Stimulated activated CD4-positive, alpha-beta T cell treated with anti-CD3 and anti-CD28 coated beads, Interleukin-1b, Interleukin-23, amount 100 ng/mL, for 4 hours (primary cell): ENCODE data around the gene C2.

Experiments
- DNase-seq, 2 donors: peaks; one replicate each; pipeline ENCODE4 v3.0.0-alpha.2; 2020; ENCODE audit warnings: low read depth in 2 of 2

The C2 gene

GRCh38 chr6:31927242-31927862 lies at the start of gene C2:
Gene C2, plus strand, starts transcription at chr6:31927717. Its CDS starts 36 bp downstream, at chr6:31927753.
- no peak for DNase-seq

GRCh38 chr6:31878222-31878621 lies 49.3 kb upstream of the C2 start:
- DNase-seq, result no peak

DNA sequence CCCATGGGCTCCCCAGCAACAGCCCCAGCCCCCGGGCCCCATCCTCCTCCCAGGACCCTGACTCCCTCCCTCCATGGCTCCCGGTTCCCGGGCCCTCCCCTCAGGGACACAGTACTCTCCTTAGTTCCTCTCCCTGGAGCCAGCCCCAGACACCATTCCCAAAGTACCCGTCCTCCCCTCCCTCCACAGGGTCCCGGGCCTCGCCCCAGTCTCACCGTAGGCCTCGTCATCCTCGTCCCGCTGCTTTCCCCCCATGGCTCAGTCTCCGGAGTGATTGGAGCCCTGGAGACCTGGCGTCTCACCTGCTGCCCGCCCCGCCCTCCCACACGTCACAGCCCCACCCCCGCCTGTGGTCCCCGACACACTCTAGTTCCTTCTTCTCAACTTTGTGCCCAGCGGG lies 48.8 kb upstream of the C2 start, which contains the start of gene SLC44A4:
SLC44A4 (minus strand) TSS at position 272 of the 400 bp plus-strand sequence; CDS start at position 255, 17 bp downstream.
- no peak for DNase-seq

GRCh38 chr6:31879143-31879542 lies 48.4 kb upstream of the C2 start:
- DNase-seq, result no peak

- DNase-seq, result no peak
Measured at GRCh38 chr6:31879901-31880300, 47.6 kb upstream of the C2 start.

DNA sequence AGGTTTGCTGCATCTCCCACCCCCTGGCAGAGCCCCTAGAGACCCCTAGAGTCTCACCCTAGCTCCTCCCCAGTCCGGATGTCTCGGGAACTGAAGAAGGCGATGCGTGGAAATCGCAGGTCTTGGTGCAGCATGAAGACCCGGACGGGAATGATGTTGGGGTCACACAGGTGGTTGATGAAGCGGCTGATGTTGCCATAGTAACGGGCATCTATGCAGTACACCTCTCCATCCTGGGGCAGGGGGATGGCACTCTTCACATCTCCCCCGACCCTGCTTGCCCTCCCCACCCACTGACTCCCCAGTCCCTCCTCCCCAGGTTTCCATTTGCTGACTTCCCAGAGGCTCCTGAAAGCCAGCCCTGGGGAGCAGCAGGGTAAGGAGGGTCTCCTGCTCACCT lies 46.9 kb upstream of the C2 start:
- no peak for DNase-seq

DNA sequence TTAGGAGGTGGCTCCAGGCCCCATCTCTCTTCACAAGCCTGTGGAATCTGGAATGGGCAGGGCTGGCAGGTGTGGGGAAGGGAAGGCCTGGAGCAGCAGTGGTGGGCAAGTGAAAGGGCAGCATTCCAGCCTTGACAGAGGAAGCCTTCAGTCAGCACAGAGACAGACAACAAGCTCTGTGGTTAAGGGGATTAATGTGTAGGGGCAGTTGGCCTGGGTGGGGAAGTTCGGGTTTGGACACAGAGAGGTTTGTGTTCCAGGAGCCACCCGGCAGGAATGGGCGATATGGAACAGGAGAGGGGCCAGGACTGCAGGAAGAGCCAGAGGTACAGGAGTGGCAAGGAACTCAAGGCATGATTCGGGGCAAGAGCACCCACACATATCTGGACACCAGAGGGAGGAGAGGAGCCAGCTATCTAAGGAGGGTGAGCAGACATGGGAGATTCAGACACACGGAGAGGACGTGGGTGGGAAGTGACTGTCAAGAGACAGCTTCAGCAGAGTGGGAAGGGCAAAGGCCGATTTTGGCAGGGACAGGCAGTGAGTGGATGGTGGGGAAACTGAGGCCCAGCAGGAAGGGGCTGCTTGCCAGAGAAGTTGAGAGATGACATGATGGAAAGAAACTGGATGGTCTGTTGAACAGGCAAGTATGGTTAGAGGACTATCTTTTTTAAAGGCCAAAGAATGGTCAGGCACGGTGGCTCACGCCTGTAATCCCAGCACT lies 46.2 kb upstream of the C2 start:
- no peak for DNase-seq

DNA sequence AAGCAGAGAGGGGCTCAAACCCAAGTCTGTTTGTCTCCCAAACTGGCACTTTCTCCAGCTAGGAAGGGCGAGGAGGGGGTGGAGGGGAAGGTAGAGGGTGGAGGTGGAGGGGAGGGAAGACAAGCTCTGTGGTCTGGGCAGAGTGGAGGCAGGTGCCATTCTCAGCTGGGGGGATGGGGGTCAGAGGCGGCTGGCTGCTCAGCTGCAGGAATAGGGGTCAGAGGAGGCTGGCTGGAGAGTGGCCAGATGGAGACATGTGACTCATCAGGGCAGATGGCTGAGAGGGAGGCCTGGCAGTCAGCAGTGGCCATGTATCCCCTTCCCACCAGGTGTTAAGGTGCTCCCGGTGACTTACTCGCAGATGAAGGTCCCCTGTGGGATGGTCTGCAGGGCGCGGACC lies 45.2 kb upstream of the C2 start:
- DNase-seq, result no peak

DNA sequence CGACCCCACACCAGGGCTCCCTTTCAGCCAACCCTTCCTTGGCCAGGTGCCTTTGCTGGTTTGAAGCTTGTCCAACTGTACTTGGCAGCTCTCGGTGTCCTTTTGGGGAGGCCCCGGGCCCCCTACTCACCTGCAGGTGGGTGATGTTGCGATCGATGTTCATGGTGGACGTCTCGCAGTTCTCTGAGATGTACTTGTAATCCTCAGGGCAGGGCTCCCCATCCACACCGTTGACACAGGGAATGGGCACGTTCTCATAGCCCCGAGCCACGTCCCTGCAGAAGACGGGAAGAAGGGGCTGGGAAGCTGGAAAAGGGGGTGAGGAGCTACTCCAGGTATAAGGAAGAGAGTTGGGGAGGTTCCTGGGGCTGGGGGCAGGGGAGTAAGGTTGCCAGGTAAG lies 43.8 kb upstream of the C2 start:
- DNase-seq, result no peak

GRCh38 chr6:31884528-31885035 lies 42.9 kb upstream of the C2 start:
- DNase-seq, result no peak

DNA sequence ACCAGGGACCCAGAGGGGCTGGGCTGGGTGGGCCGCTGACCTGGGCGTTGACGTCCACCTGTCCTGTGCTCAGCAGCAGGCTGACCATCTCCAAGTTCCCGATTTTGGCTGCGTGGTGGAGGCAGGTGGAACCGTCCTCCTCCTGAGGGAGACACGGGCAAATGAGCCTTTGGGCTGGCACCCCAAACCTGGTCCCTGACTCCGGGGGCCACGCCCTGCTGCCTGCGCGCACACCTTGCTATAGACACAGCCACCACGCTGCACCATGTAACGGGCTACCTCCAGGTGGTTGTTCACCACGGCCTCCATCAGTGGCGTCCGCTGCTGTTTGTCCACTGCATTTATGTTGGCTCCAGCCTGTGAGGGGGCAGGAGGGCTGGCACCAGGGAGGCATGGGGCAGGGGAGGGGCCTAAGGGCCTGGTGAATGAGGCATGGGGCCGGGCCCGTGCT lies 41.0 kb upstream of the C2 start:
- DNase-seq, result no peak

DNA sequence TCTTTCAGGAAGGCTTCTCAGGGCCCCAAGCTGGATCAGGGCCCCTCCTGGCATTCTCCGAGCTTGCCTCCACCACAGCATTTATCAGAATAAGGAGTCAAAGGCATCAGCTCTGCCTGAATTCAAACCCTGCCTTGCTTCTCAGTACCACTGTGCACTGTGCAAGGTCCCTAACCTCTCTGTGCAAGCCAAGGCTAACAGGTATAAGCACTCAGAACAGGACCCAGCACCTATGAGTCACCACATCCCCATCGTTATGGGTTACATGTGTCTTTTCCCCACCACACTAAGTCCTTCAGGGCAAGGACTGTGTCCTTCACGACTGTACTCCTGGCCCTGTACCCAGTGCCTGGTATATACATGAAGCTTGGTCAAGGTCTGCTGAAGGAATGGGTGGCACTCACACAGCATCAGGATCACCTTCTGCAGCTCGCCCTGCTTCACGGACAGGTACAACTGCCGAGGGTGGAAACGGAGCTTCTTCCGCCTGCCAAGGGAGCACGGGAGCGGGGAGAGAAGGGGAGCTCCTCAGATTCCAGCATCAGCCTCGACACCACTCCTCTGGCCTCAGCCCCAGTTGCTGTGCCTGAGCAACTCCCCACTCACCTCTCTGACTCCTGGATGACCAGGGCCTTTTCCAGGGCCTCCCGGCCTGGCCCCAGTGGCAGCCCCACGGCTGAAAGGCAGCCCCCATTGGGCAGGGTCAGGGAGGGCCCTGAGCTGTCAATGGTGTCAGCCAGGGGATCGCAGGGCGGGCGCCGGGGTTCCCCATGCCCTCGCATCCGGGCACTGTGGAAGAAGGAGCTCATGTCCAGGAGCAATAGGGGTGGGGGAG lies 40.1 kb upstream of the C2 start:
- no peak for DNase-seq

GRCh38 chr6:31888276-31889258 lies 39.0 kb upstream of the C2 start:
- peak; percentile 54 to 59 for DNase-seq

GRCh38 chr6:31889331-31889972 lies 38.1 kb upstream of the C2 start:
- DNase-seq, result no peak

DNA sequence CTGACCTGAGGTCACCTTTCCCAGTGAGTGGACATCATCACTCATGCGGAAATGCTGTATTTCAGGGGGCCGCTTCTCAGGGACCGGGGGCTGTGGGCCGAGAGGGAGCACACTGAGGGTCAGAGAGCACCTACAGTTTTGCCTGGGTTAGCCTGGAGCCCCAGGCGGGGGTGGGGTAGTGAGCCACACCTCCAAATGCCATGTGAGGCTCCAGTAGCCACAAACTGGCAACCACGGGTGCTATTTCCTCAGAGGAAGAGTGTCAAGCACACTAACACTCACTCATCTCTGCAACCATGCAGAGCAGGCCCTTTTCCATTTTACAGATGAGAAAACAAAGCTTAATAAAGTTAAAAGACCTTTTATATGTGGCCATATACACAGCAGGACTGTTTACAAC lies 34.7 kb upstream of the C2 start:
- no peak for DNase-seq

DNA sequence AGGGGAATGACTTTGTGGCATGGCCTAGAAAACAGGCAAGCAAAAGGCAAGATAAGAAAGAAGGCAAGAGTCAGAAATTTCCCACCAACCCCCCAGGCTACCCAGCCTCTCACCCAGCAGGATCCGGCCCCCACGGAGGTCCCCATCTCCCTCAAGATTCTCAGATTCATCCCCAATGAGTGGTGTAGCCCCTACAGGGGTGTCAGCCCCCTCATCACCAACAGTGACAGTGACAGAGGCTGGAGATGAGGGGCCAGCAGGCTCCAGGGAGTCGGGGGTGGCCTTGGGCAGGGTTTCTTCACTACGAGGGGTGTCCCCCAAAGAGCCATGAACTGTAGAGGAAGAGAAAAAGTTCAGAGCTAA lies 31.0 kb upstream of the C2 start:
- DNase-seq, result no peak

- DNase-seq, result no peak
Measured at GRCh38 chr6:31896856-31897611, 30.5 kb upstream of the C2 start.

GRCh38 chr6:31897612-31898382 lies 29.7 kb upstream of the C2 start, which contains the start of gene EHMT2:
Gene EHMT2, minus strand, starts transcription at chr6:31897698. Its CDS starts 21 bp downstream, at chr6:31897677.
- DNase-seq, result peak; percentile 67 to 83
